ENCODE measurements around the gene SLC49A4. TPM values are rescaled to one million over a fixed set of nuclear protein-coding genes. Genes with fewer than 3 reads are reported as not detected.

The SLC49A4 gene
- polyA plus RNA-seq, 3 donors, result 12.9 to 19.0 (median 18.6) TPM

- no peaks in the 10 kb centered on the region for H3K36me3 Mint-ChIP-seq
- DNase-seq, result no peak
Measured at GRCh38 chr3:122924056-122924455, 129.2 kb downstream of the SLC49A4 start.

DNA sequence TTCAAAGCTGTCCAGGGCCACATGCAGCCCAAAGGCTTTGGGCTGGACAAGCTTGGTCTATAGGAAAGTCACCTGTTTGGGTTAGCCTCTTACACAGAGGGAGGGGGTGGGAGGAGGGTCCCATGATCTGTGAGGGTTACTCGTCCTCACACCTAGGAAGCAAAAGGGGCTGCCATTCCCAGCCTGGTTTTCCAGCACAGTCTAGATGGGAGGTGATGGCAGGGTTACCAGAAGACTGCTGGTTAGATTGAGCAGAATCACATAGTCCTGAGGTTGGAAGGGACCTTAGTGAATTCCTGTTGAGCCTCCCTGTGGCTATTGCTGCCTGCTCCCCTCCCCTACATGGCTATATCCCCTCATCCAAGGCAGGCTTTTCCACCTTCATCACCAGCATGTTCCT lies 130.9 kb downstream of the SLC49A4 start:
- peaks cover 0 to 2% (median 0%) of the 10 kb centered on the region in 7 donors for H3K9me3 Mint-ChIP-seq
- WGBS (ENCODE audit: insufficient coverage), result 88% methylated on average over 1 of the region's 1 CpG
- TF ChIP-seq CTCF (IDR thresholded peaks at IDR 0.05), result no peak
- H3K4me3 ChIP-seq (replicated peaks in 1 of 3; ENCODE audit: low read depth in 2 of 3, low read length in 3 of 3), result no peak overlapping the region
- H4K20me1 ChIP-seq (ENCODE audit: insufficient read depth, low read length), result no peaks in the 10 kb centered on the region
- peaks cover 6 to 11% of the 10 kb centered on the region in 2 donors for H3K4me1 ChIP-seq (ENCODE audit: control insufficient read depth in 1 of 2, insufficient read depth in 2 of 2, low read length in 2 of 2)
- peaks cover 4 to 16% (median 9%) of the 10 kb centered on the region in 3 donors for H3K27me3 Mint-ChIP-seq (ENCODE audit: low read depth in 3 of 3)
- H3K36me3 ChIP-seq (replicated peaks in 1 of 2; ENCODE audit: control insufficient read depth in 1 of 2, insufficient read depth in 2 of 2, low read length in 2 of 2), result no peaks in the 10 kb centered on the region
- peaks cover 4% of the 10 kb centered on the region for H3K4me1 Mint-ChIP-seq
- DNase-seq, result no peak
- H3K79me2 ChIP-seq (ENCODE audit: insufficient read depth, low read length), result no peaks in the 10 kb centered on the region
- no peaks in the 10 kb centered on the region for H3K36me3 Mint-ChIP-seq
- peaks cover 17 to 29% of the 10 kb centered on the region in 2 donors for H3K27me3 ChIP-seq (ENCODE audit: control insufficient read depth in 2 of 2, insufficient read depth in 2 of 2, low read length in 2 of 2)
- intact Hi-C loops (cut with micrococcal nuclease), result no loop called here
- H3K27ac ChIP-seq (ENCODE audit: low read depth in 1 of 2, low read length in 2 of 2), result no peak overlapping the region
- no peak overlapping the region for H3K9ac ChIP-seq (ENCODE audit: insufficient read depth, low read length, poor library complexity, severe bottlenecking)
- H3K9me3 ChIP-seq (replicated peaks in 1 of 2; ENCODE audit: control insufficient read depth in 1 of 2, insufficient read depth in 1 of 2, low read length in 2 of 2), result no peaks in the 10 kb centered on the region
- no peak overlapping the region for H3K4me2 ChIP-seq (replicated peaks; ENCODE audit: extremely low read depth, low read length, poor library complexity, severe bottlenecking)
- H2AFZ ChIP-seq (ENCODE audit: insufficient read depth, low read depth, low read length, poor library complexity, severe bottlenecking), result no peak overlapping the region
- H3K4me3 Mint-ChIP-seq, result no peak overlapping the region
- no peak overlapping the region for H3K27ac Mint-ChIP-seq

More at GRCh38 chr3:122924056-122924455, 129.2 kb downstream of the SLC49A4 start:
- Histone ChIP-seq H3K27me3 (ENCODE audit: control insufficient read depth in 2 of 2, insufficient read depth in 2 of 2, low read length in 2 of 2) (peaks cover 17 to 42% of the 10 kb centered on the region in 2 donors), H3K36me3 (replicated peaks in 1 of 2; ENCODE audit: control insufficient read depth in 1 of 2, insufficient read depth in 2 of 2, low read length in 2 of 2) (no peaks in the 10 kb centered on the region), H3K9me3 (replicated peaks in 1 of 2; ENCODE audit: control insufficient read depth in 1 of 2, insufficient read depth in 1 of 2, low read length in 2 of 2) (no peaks in the 10 kb centered on the region), H3K4me1 (ENCODE audit: control insufficient read depth in 1 of 2, insufficient read depth in 2 of 2, low read length in 2 of 2) (peaks cover 6 to 11% of the 10 kb centered on the region in 2 donors), H3K4me2 (replicated peaks; ENCODE audit: extremely low read depth, low read length, poor library complexity, severe bottlenecking) (no peak overlapping the region), H3K4me3 (replicated peaks in 1 of 3; ENCODE audit: low read depth in 2 of 3, low read length in 3 of 3) (no peak overlapping the region), H3K9ac (ENCODE audit: insufficient read depth, low read length, poor library complexity, severe bottlenecking) (no peak overlapping the region), H2AFZ (ENCODE audit: insufficient read depth, low read depth, low read length, poor library complexity, severe bottlenecking) (no peak overlapping the region), H3K79me2 (ENCODE audit: insufficient read depth, low read length) (no peaks in the 10 kb centered on the region), H3K27ac (ENCODE audit: low read depth in 1 of 2, low read length in 2 of 2) (no peak overlapping the region), H4K20me1 (ENCODE audit: insufficient read depth, low read length) (no peaks in the 10 kb centered on the region)
- peaks cover 5 to 24% (median 10%) of the 10 kb centered on the region in 3 donors for H3K27me3 Mint-ChIP-seq (ENCODE audit: low read depth in 3 of 3)
- intact Hi-C loops (cut with micrococcal nuclease), result no loop called here
- H3K4me1 Mint-ChIP-seq, result peaks cover 4% of the 10 kb centered on the region
- WGBS (ENCODE audit: insufficient coverage), result 77% methylated on average over 2 of the region's 2 CpGs
- TF ChIP-seq CTCF (IDR thresholded peaks at IDR 0.05), result no peak
- no peak overlapping the region for H3K27ac Mint-ChIP-seq
- peaks cover 0 to 4% (median 0%) of the 10 kb centered on the region in 7 donors for H3K9me3 Mint-ChIP-seq
- H3K4me3 Mint-ChIP-seq, result no peak overlapping the region
